ENCODE results near the gene ARHGEF40.

DNA sequence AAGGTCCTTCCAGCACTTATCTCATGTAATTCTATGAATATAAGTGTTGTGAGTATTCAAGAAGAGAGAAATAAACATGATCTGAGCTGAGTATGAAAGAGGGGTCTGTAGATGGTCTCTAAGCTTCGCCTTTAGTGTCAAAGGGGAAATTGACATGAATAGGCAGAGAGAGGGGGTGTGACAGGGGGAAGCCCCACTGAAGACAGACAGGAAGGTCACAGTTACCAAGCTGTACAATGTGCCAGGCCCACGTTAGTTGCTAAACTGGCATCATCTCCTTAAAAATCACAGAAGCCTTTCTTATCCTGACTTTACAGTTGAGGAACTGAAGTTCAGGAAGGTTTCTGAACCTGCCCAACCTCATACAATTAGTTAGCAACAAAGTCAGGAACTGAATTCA lies 7.6 kb downstream of the ARHGEF40 start:
- TF ChIP-seq CTCF (IDR thresholded peaks at IDR 0.05; ENCODE audit: insufficient read depth, low read length, poor library complexity, severe bottlenecking) = no peak
- no peak for TF ChIP-seq EZH2phosphoT487 (conservative IDR thresholded peaks at IDR 0.05; ENCODE audit: low read length)
